Activated T-helper 1 cell treated with anti-CD3 and anti-CD28 coated beads, Interleukin-12 subunit alpha, Interleukin-12 subunit beta, Interleukin-2, Interleukin-4 antibody, amounts not matched to agents 30 ng/mL and 10 ng/mL and 1 ng/mL, durations not matched to agents 14 hours and 24 hours and 36 hours (primary cell): ENCODE measurements around the gene TNFSF13B. TPM values are rescaled to one million over a fixed set of nuclear protein-coding genes. Genes with fewer than 3 reads are reported as not detected.

Experiments
- DNase-seq: peaks from one replicate; pipeline ENCODE4 v3.0.0; 2021; ENCODE audit warnings: low spot score
- H3K27ac Mint-ChIP-seq: one replicate; pipeline ENCODE4 v1.8.0; 2021; ENCODE audit warnings: mild to moderate bottlenecking, mixed read lengths
- H3K27me3 Mint-ChIP-seq: one replicate; pipeline ENCODE4 v1.8.0; 2022; ENCODE audit warnings: mild to moderate bottlenecking, moderate library complexity, mixed read lengths; ENCODE audit not compliant: insufficient read depth
- H3K36me3 Mint-ChIP-seq: one replicate; pipeline ENCODE4 v1.8.0; 2021; ENCODE audit warnings: low read depth, mixed read lengths
- H3K4me1 Mint-ChIP-seq: one replicate; pipeline ENCODE4 v1.8.0; 2021; ENCODE audit warnings: low read depth, mixed read lengths
- H3K4me3 Mint-ChIP-seq: one replicate; pipeline ENCODE4 v1.8.0; 2021; ENCODE audit warnings: mild to moderate bottlenecking, moderate library complexity, mixed read lengths
- H3K9me3 Mint-ChIP-seq: one replicate; pipeline ENCODE4 v1.8.0; 2021; ENCODE audit warnings: mixed read lengths
- intact Hi-C: fragments of 100-400 bp; cut with micrococcal nuclease; formaldehyde crosslinking; loops from one replicate; pipeline ENCODE4 v1.15.1; 2024
- total RNA-seq: library from RNA; stranded (reverse); gene quantifications from 2 replicates; pipeline ENCODE4 v1.2.3, GENCODE V29; 2022

TNFSF13B gene
- total RNA-seq, 1 donor from 2014 or later: 3.4 TPM

DNA sequence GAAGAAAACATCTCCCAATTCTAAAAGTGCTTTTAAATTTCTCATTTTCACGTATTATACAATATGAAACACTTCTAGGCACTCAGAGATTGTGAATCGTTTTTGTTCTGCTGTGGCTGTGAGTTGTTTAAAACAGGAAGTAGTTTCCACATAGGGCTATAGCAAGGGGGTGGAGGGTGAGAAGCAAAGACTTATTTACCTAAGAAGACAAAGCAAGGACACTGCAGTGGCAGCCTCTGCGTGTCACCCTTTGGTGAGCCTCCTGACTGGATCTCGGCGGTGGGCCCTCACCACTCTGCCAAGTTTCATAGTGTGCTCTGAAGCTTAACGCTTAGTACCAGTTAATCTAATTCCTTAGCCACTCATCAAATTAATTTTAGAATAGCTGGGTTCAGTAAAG, 56.8 kb downstream of the TNFSF13B start:
- H3K4me3 Mint-ChIP-seq: no peak overlapping the region
- intact Hi-C loops: no loop called here
- H3K27ac Mint-ChIP-seq: no peak overlapping the region
- H3K27me3 Mint-ChIP-seq: peaks cover 10% of the 10 kb centered on the region
- DNase-seq: no peak
- H3K9me3 Mint-ChIP-seq: no peaks in the 10 kb centered on the region
- no peaks in the 10 kb centered on the region for H3K4me1 Mint-ChIP-seq
- H3K36me3 Mint-ChIP-seq: no peaks in the 10 kb centered on the region

DNA sequence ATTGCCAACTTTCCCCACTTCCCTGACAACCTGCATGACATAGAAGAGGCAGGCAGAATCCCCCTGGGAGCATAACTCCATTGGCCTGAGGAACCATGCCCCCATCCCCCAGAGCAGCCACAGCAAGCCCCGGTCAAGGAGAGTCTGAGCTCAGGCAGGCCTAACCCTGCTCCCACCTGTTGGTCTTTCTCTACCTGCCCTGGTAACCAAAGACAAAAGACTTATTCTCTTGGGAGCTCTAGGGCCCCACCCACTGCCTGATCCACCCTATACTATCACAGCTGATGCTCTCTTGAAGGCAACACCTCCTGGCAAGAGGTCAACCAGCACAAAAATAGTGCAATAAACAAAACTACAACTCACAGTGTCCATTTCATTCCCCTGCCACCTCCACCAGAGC, 59.3 kb downstream of the TNFSF13B start:
- peaks cover 8% of the 10 kb centered on the region for H3K27me3 Mint-ChIP-seq
- intact Hi-C loops: no loop called here
- no peak for DNase-seq
- no peak overlapping the region for H3K4me3 Mint-ChIP-seq
- H3K36me3 Mint-ChIP-seq: no peaks in the 10 kb centered on the region
- no peaks in the 10 kb centered on the region for H3K4me1 Mint-ChIP-seq
- H3K9me3 Mint-ChIP-seq: no peaks in the 10 kb centered on the region
- H3K27ac Mint-ChIP-seq: no peak overlapping the region

- Mint-ChIP-seq H3K36me3 (no peaks in the 10 kb centered on the region), H3K4me1 (no peaks in the 10 kb centered on the region), H3K27me3 (peaks cover 12% of the 10 kb centered on the region), H3K27ac (no peak overlapping the region), H3K9me3 (no peaks in the 10 kb centered on the region), H3K4me3 (no peak overlapping the region)
- DNase-seq: no peak
- intact Hi-C loops: no loop called here
Measured at GRCh38 chr13:108332791-108333190, 63.3 kb downstream of the TNFSF13B start.

GRCh38 chr13:108342369-108343289, 73.1 kb downstream of the TNFSF13B start:
- H3K27ac Mint-ChIP-seq: no peak overlapping the region
- intact Hi-C loops: loop anchor here (5.0 kb wide), 1 partner anchor 555 kb away; no protein-coding TSS in a partner anchor
- no peaks in the 10 kb centered on the region for H3K9me3 Mint-ChIP-seq
- peaks cover under 1% of the 10 kb centered on the region for H3K27me3 Mint-ChIP-seq
- no peaks in the 10 kb centered on the region for H3K36me3 Mint-ChIP-seq
- H3K4me3 Mint-ChIP-seq: no peak overlapping the region
- no peak for DNase-seq
- peaks cover 9% of the 10 kb centered on the region for H3K4me1 Mint-ChIP-seq

DNA sequence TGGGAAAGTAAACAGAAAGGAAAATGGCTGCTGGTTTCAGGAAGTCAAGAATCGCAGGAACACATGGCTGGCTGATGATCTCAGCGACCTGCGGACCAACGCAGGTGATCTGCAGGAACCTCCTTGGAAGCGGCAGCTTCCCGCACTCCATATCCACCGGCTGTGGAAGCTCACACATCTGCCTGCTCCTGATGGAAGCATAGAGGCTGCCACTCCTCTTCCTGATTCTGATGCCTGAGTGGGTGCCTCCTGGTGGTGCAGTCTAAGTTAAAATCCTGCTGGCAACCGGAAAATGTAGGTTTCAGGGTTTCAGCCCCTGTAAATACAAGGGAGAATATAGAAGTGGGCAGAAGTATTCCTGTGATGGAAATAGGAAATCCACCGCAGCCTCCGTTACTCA, 75.5 kb downstream of the TNFSF13B start:
- DNase-seq: no peak
- H3K27me3 Mint-ChIP-seq: peaks cover 2% of the 10 kb centered on the region
- H3K4me3 Mint-ChIP-seq: no peak overlapping the region
- H3K36me3 Mint-ChIP-seq: no peaks in the 10 kb centered on the region
- no peaks in the 10 kb centered on the region for H3K9me3 Mint-ChIP-seq
- H3K4me1 Mint-ChIP-seq: peaks cover 9% of the 10 kb centered on the region
- H3K27ac Mint-ChIP-seq: no peak overlapping the region
- intact Hi-C loops: no loop called here

GRCh38 chr13:108346376-108346775, 76.9 kb downstream of the TNFSF13B start:
- intact Hi-C loops: no loop called here
- DNase-seq: no peak
- H3K4me3 Mint-ChIP-seq: no peak overlapping the region
- H3K36me3 Mint-ChIP-seq: no peaks in the 10 kb centered on the region
- no peaks in the 10 kb centered on the region for H3K9me3 Mint-ChIP-seq
- no peak overlapping the region for H3K27ac Mint-ChIP-seq
- H3K27me3 Mint-ChIP-seq: peaks cover 2% of the 10 kb centered on the region
- H3K4me1 Mint-ChIP-seq: peaks cover 9% of the 10 kb centered on the region

DNA sequence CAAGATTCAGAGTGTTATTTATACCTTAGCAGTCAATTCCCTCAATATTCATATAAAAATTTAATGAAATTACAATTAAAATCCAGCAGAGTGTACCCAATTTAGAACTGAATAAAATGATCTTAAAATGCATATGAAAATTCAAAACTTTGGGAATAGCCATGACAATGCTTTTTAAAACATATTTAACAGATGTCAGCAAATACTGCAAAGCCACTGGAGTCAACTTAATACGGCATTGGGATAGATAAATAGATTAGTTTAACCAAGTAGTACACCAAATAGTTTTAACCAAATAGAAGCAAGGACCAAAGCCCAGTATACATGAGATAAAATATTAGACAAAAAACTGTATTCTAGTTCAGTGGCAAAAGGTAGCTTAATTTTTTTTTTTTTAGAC, 79.8 kb downstream of the TNFSF13B start:
- no peaks in the 10 kb centered on the region for H3K4me1 Mint-ChIP-seq
- no peak overlapping the region for H3K27ac Mint-ChIP-seq
- no peaks in the 10 kb centered on the region for H3K9me3 Mint-ChIP-seq
- DNase-seq: no peak
- intact Hi-C loops: no loop called here
- peaks cover 2% of the 10 kb centered on the region for H3K27me3 Mint-ChIP-seq
- H3K4me3 Mint-ChIP-seq: no peak overlapping the region
- H3K36me3 Mint-ChIP-seq: no peaks in the 10 kb centered on the region

GRCh38 chr13:108350579-108350978, 81.1 kb downstream of the TNFSF13B start:
- Mint-ChIP-seq H3K4me3 (no peak overlapping the region), H3K9me3 (no peaks in the 10 kb centered on the region), H3K27ac (no peak overlapping the region), H3K4me1 (no peaks in the 10 kb centered on the region), H3K36me3 (no peaks in the 10 kb centered on the region), H3K27me3 (peaks cover 2% of the 10 kb centered on the region)
- no peak for DNase-seq
- intact Hi-C loops: no loop called here

DNA sequence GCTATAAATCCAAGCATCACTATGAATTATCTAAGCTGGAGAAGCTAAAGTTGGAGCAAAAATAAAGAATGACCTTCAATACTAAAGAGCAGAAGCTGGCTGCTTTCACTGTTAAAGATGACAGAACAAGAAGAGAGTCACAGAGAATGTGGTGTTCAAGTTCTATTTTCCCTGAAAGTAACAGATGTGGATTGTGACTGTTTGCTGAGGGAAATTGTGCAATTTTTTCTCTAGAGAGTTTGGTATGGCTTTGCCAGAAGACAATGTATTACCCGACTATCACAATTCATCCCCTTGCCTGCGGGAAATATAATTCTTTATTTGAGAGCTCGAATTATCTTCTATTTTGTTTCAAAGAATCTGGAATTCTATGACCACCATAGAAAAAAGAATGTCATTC, 83.1 kb downstream of the TNFSF13B start:
- H3K4me3 Mint-ChIP-seq: no peak overlapping the region
- H3K36me3 Mint-ChIP-seq: no peaks in the 10 kb centered on the region
- intact Hi-C loops: no loop called here
- H3K9me3 Mint-ChIP-seq: no peaks in the 10 kb centered on the region
- peaks cover 2% of the 10 kb centered on the region for H3K27me3 Mint-ChIP-seq
- no peak for DNase-seq
- no peak overlapping the region for H3K27ac Mint-ChIP-seq
- H3K4me1 Mint-ChIP-seq: no peaks in the 10 kb centered on the region

DNA sequence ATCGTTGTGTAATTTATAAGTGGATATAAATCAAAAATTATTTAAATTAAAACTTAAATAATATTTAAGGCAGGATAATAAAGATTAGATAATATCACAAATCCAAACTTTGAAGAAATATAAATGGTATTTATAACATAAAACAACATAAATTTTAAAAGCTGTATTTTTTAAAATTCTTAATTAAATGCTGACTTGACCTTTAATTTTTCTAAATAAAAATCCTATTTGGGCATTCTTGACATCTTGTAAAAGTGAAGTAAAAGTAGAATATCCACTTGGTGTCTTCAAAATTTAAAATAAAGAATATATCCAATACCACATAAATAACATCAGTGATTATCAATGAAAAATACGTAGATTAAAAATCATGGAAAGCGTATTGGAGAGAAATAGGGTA, 87.7 kb downstream of the TNFSF13B start:
- H3K9me3 Mint-ChIP-seq: no peaks in the 10 kb centered on the region
- no peak overlapping the region for H3K4me3 Mint-ChIP-seq
- intact Hi-C loops: no loop called here
- H3K36me3 Mint-ChIP-seq: no peaks in the 10 kb centered on the region
- DNase-seq: no peak
- H3K27me3 Mint-ChIP-seq: no peaks in the 10 kb centered on the region
- H3K4me1 Mint-ChIP-seq: no peaks in the 10 kb centered on the region
- H3K27ac Mint-ChIP-seq: no peak overlapping the region

Other genes with a start within 250 kb of the TNFSF13B start
- 10.0 and 11.2 TPM in 2 replicates for gene LIG4, start 54.2 kb upstream of the TNFSF13B start, total RNA-seq
- gene ABHD13, start 51.3 kb upstream of the TNFSF13B start, total RNA-seq: 8.0 and 8.5 TPM in 2 replicates